HG03342 (cell line): ENCODE measurements around the gene TSPEAR.

Source experiments
- ATAC-seq: cut with Tn5 transposase; IDR thresholded peaks from one replicate; pipeline ENCODE4 v1.9.1; 2021; ENCODE audit warnings: mild to moderate bottlenecking, moderate library complexity; ENCODE audit not compliant: unreplicated experiment

TSPEAR gene

GRCh38 chr21:44458971-44459711 is 252.2 kb downstream of the TSPEAR start:
- no peak for ATAC-seq

GRCh38 chr21:44456915-44457736 is 254.2 kb downstream of the TSPEAR start:
- no peak for ATAC-seq

- ATAC-seq, result no peak
These were observed 255.0 kb downstream of the TSPEAR start for GRCh38 chr21:44456214-44456914.

DNA sequence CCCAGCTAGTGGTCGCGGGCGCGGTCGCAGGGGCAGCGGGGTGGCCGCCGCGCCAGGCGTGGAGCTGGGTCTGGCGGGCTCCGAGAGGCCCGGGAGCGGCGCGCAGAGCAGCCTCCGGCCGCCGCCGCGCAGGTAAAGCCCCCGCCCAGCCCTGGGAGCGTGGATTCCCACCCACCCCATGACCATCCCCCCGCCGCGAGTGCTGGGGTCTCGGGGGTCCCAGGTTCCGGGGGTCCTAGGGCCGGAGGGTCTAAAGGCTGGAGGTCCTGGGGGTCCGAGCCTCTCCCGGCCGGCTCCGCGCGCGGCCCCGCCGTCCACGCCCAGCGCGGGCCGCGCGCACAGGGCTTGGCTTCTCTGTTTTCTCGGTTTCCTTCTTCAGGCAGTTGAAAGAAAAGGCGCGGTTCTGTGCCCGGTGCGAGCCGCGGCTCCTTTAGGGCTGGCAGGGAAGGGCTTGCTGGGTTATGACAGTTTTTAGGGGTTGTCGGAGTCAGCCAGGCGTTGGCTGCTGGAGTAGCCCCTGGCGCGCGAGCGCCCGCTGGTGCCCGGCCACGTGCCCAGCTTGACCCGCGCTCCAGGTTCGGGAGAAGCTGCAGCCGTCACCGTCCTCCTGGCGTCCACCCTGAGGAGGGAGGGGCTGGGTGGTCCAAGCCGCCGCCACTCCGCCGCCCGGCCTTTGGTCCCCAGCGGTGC is 255.7 kb downstream of the TSPEAR start:
- ATAC-seq, result no peak

- no peak for ATAC-seq
These were observed 256.4 kb downstream of the TSPEAR start, which contains the start of gene LRRC3 for GRCh38 chr21:44454747-44455523. TSS of gene LRRC3 (plus strand) at chr21:44455510. CDS start at chr21:44456645, 1,135 bp downstream.

GRCh38 chr21:44454058-44454457 is 257.3 kb downstream of the TSPEAR start:
- no peak for ATAC-seq

DNA sequence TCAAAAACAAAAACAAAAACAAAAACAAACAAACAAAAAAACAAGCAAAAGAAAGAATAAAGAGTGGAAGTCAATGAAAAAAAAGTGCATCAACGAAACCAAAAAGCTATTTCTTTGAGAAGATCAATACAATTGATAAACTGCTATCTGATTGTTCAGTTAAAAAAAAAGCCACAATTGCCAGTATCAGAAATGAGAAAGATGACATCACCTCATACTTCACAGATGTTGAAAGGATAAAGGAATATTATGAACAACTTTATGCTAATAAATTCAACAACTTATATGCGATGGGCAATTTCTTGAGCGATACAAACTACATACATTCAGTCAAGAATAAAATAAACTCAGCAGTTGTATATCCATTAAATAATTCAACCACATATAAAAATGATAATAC is 258.3 kb downstream of the TSPEAR start:
- ATAC-seq, result no peak

- ATAC-seq, result no peak
These were observed 260.4 kb downstream of the TSPEAR start for GRCh38 chr21:44450999-44451398.

GRCh38 chr21:44450402-44450801 is 261.0 kb downstream of the TSPEAR start:
- no peak for ATAC-seq

DNA sequence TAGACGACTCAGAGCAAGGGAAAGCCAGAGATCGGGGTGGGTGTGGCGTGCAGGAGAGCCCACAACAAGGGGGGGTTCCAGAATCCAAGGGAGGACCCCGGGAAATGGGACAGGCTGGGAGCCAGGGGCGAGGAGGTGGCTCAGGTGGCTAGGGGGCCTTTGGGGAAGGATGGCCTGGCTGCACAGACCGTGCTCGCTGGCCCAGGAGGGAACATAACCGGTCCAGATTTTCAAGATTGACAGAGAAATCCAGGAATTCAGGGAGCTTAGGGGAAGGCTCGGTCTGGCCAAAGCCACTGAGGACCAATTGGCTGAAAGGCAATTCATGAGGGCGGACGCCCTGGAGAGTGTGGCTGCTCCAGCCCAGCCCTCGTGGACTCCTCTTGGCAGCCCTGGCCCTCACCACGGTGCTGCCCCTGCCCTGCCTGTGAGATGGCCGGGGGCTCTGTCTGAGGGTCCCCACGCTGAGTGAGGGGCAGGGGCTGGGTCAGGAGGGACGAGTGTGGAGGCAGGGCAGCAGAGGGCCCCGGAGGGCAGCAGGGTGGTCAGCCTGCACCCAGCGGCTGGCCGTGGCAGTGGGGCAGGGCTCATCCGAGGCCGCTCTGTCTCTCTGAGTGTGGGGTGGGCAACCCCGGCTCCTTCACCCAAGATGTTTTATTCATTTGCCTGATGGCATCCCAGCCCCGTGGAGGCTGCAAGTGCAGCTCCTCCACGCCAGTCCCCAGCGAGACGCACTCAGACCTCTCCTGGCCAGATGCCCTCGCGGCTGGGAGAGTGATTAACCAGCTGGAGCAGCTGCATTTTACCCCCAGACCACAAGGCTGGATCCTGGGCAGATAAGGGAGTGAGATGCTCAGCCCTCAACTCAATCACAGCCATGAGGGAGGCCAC is 261.7 kb downstream of the TSPEAR start:
- ATAC-seq, result no peak

DNA sequence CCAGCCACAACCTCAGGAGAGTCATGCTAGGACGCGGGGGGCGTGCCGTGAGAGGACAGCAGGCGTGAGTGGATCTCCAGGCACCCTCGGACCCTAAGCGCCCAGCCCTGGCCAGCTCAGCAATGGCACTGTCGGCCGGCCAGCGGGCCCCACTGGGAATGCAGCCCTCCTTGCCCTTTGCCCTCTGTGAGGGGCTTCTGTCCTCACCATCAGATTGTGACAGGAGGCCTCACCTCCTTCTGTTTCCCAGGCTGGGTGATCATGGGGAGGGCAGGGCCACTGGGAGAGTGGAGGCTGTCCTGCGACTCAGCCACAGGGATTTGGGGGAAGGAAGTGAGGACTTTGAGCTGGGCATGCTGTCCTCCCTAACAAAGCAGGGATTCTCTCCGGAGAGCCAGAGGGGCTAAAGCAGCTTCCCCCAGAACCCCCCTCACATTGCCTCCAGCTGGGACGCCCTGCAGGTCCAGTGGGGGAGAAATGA is 262.7 kb downstream of the TSPEAR start:
- ATAC-seq, result no peak
